Liver (tissue), 9 donors: ENCODE data around the gene GCNA. TPM values are rescaled to one million over a fixed set of nuclear protein-coding genes. Genes with fewer than 3 reads are reported as not detected.

Experiments used
- DNase-seq: peaks from one replicate; pipeline ENCODE4 v3.0.0-alpha.2; 2017; ENCODE audit warnings: low spot score
- H3K27ac ChIP-seq, 2 donors: one replicate each; pipeline ENCODE4 v1.7.0; 2013; ENCODE audit warnings: inconsistent platforms in 2 of 2, low read length in 2 of 2, control low read depth in 1 of 2, low read depth in 1 of 2, mild to moderate bottlenecking in 1 of 2
- H3K27me3 ChIP-seq, 4 donors: one replicate each; pipeline versions ENCODE4 v1.6.1 to v1.7.0; 2013; ENCODE audit warnings: low read length in 3 of 4, inconsistent platforms in 1 of 4, mild to moderate bottlenecking in 1 of 4, moderate library complexity in 1 of 4; ENCODE audit not compliant: control insufficient read depth in 4 of 4, insufficient read depth in 4 of 4
- H3K36me3 ChIP-seq, 4 donors: one replicate each; pipeline versions ENCODE4 v1.6.1 to v1.7.0; 2013; ENCODE audit warnings: low read length in 3 of 4, mild to moderate bottlenecking in 3 of 4, low read depth in 1 of 4, moderate library complexity in 1 of 4; ENCODE audit not compliant: control insufficient read depth in 4 of 4, insufficient read depth in 3 of 4
- H3K4me1 ChIP-seq, 4 donors: one replicate each; pipeline versions ENCODE4 v1.6.1 to v1.7.0; 2013; ENCODE audit warnings: low read length in 3 of 4, mild to moderate bottlenecking in 3 of 4, moderate library complexity in 1 of 4; ENCODE audit not compliant: control insufficient read depth in 4 of 4, insufficient read depth in 4 of 4
- H3K4me3 ChIP-seq, 3 donors: one replicate each; pipeline versions ENCODE4 v1.6.1 to v1.7.0; 2013; ENCODE audit warnings: low read length in 3 of 3, control low read depth in 1 of 3, low read depth in 1 of 3, mild to moderate bottlenecking in 1 of 3
- H3K9ac ChIP-seq, 2 donors: one replicate each; pipeline ENCODE4 v1.7.0; 2013; ENCODE audit warnings: low read length in 2 of 2, mild to moderate bottlenecking in 2 of 2, moderate library complexity in 2 of 2, control low read depth in 1 of 2, low read depth in 1 of 2
- H3K9me3 ChIP-seq, 4 donors: one replicate each; pipeline versions ENCODE4 v1.6.1 to v1.7.0; 2013; ENCODE audit warnings: low read length in 3 of 4; ENCODE audit not compliant: control insufficient read depth in 4 of 4
- ATF3 ChIP-seq: IDR thresholded peaks from 2 replicates; pipeline ENCODE4 v1.6.1; 2016; ENCODE audit warnings: antibody characterized with exemption
- CTCF ChIP-seq: fragments of 150-350 bp; IDR thresholded peaks from 2 replicates; pipeline ENCODE4 v1.5.1; 2017; ENCODE audit warnings: improper control_type of control experiment, low read depth, low read length; ENCODE audit not compliant: missing input control
- EGR1 ChIP-seq, 2 donors: IDR thresholded peaks; 2 replicates each; pipeline ENCODE4 v1.6.1; 2016 to 2018; ENCODE audit warnings: antibody characterized with exemption in 2 of 2, low read depth in 2 of 2
- FOXA1 ChIP-seq: IDR thresholded peaks from 2 replicates; pipeline ENCODE4 v1.6.1; 2016; ENCODE audit warnings: antibody characterized with exemption
- FOXA2 ChIP-seq: IDR thresholded peaks from 2 replicates; pipeline ENCODE4 v1.6.1; 2016; ENCODE audit warnings: antibody characterized with exemption
- GABPA ChIP-seq, 2 donors: IDR thresholded peaks in 1 of 2; conservative IDR thresholded peaks in 1 of 2; 2 replicates each; pipeline ENCODE4 v1.6.1; 2016; ENCODE audit warnings: antibody characterized with exemption in 2 of 2, mild to moderate bottlenecking in 1 of 2, moderate library complexity in 1 of 2
- HNF4A ChIP-seq, 2 donors: conservative IDR thresholded peaks; 2 replicates each; pipeline ENCODE4 v1.6.1; 2016; ENCODE audit warnings: antibody characterized with exemption in 2 of 2, mild to moderate bottlenecking in 2 of 2
- HNF4G ChIP-seq: IDR thresholded peaks from 2 replicates; pipeline ENCODE4 v1.6.1; 2016; ENCODE audit warnings: antibody characterized with exemption
- JUND ChIP-seq, 2 donors: IDR thresholded peaks; 2 replicates each; pipeline ENCODE4 v1.6.1; 2016; ENCODE audit warnings: antibody characterized with exemption in 2 of 2
- MAX ChIP-seq: IDR thresholded peaks from 2 replicates; pipeline ENCODE4 v1.6.1; 2016; ENCODE audit warnings: antibody characterized with exemption
- NR2F2 ChIP-seq: IDR thresholded peaks from 2 replicates; pipeline ENCODE4 v1.6.1; 2016; ENCODE audit warnings: antibody characterized with exemption
- RAD21 ChIP-seq, 2 donors: IDR thresholded peaks; 2 replicates each; pipeline ENCODE4 v1.6.1; 2016; ENCODE audit warnings: antibody characterized with exemption in 2 of 2, mild to moderate bottlenecking in 2 of 2
- REST ChIP-seq: IDR thresholded peaks from 2 replicates; pipeline ENCODE4 v1.6.1; 2016; ENCODE audit warnings: antibody characterized with exemption, mild to moderate bottlenecking
- RXRA ChIP-seq, 2 donors: IDR thresholded peaks; 2 replicates each; pipeline ENCODE4 v1.6.1; 2017 to 2018; ENCODE audit warnings: antibody characterized with exemption in 2 of 2, mild to moderate bottlenecking in 1 of 2
- SP1 ChIP-seq: IDR thresholded peaks from 2 replicates; pipeline ENCODE4 v1.6.1; 2018; ENCODE audit warnings: antibody characterized with exemption, mild to moderate bottlenecking
- TAF1 ChIP-seq: conservative IDR thresholded peaks from 2 replicates; pipeline ENCODE4 v1.6.1; 2016; ENCODE audit warnings: antibody characterized with exemption, mild to moderate bottlenecking
- YY1 ChIP-seq: IDR thresholded peaks from 2 replicates; pipeline ENCODE4 v1.6.1; 2016; ENCODE audit warnings: antibody characterized with exemption, mild to moderate bottlenecking
- ZBTB33 ChIP-seq: IDR thresholded peaks from 2 replicates; pipeline ENCODE4 v1.6.1; 2016; ENCODE audit warnings: antibody characterized with exemption
- WGBS: extraction: QIAGEN DNeasy Blood & Tissue Kit; methylation state at CpG from one replicate; pipeline ENCODE4 v1.1.7; 2013; 5-methylcytosine and 5-hydroxymethylcytosine counted together
- polyA plus RNA-seq, 2 donors: library from polyadenylated mRNA; stranded (reverse) in 1 of 2; unstranded in 1 of 2; fragments of 200-250 nt in 1 of 2; fragments of >200 nt in 1 of 2; fragmentation: Nextera tagmentation in 1 of 2; extraction: Ambion mirVana in 1 of 2; gene quantifications; one replicate each; pipeline versions ENCODE4 v1.2.1 to v1.2.3, GENCODE V29; 2013 to 2015
- total RNA-seq, 2 donors: library from RNA; depleted of rRNA; stranded (reverse); fragments of >200 nt; gene quantifications; one replicate each; pipeline ENCODE4 v1.2.3, GENCODE V29; 2014
- donor health status: healthy.
- donor health status: healthy.
- donor health status: healthy.
- donor health status: healthy.
- donor health status: healthy.

GCNA gene
- total and polyA plus RNA-seq, 4 donors = 0.18 to 3.7 (median 0.73) TPM

GRCh38 chrX:71618303-71618721, 40.1 kb downstream of the GCNA start, which contains the start of gene CXCR3:
Gene CXCR3 (minus strand): TSS chrX:71618511. CDS start chrX:71618449, 62 bp downstream.
- H3K4me3 ChIP-seq = no peak within 1 kb of the TSS
- H3K9me3 ChIP-seq = peaks cover 0 to 3% (median 0%) of the 10 kb centered on the region in 4 donors
- H3K36me3 ChIP-seq = peaks cover 0 to 8% (median 2%) of the 10 kb centered on the region in 4 donors
- no peak within 1 kb of the TSS for H3K27ac ChIP-seq
- TF ChIP-seq MAX (no peak), JUND (IDR thresholded peaks at IDR 0.05) (no peak)
- no peak within 1 kb of the TSS for H3K9ac ChIP-seq
- 36% methylated on average over 4 of the region's 4 CpGs for WGBS
- H3K4me1 ChIP-seq = peaks cover 0 to 10% (median 1%) of the 10 kb centered on the region in 4 donors
- no peak for DNase-seq
- H3K27me3 ChIP-seq = no peaks in the 10 kb centered on the region

GRCh38 chrX:71618787-71619186, 40.5 kb downstream of the GCNA start:
- Histone ChIP-seq H3K36me3 (peaks cover 0 to 4% (median 2%) of the 10 kb centered on the region in 4 donors), H3K4me1 (peaks cover 0 to 10% (median 1%) of the 10 kb centered on the region in 4 donors), H3K27me3 (no peaks in the 10 kb centered on the region), H3K9me3 (peaks cover 0 to 3% (median 0%) of the 10 kb centered on the region in 4 donors), H3K4me3 (no peak overlapping the region), H3K9ac (no peak overlapping the region), H3K27ac (no peak overlapping the region)
- DNase-seq = no peak
- WGBS = 89% methylated on average over 3 of the region's 3 CpGs
- TF ChIP-seq TAF1 (no peak), NR2F2 (no peak), REST (no peak), SP1 (no peak), GABPA (IDR thresholded peaks at IDR 0.05 in 1 of 2, conservative IDR thresholded peaks at IDR 0.05 in 1 of 2) (no peak), YY1 (no peak), RAD21 (IDR thresholded peaks at IDR 0.05) (no peak), MAX (no peak), ATF3 (no peak), HNF4A (conservative IDR thresholded peaks at IDR 0.05) (no peak), RXRA (IDR thresholded peaks at IDR 0.05) (no peak), FOXA2 (no peak), FOXA1 (no peak), HNF4G (no peak), JUND (IDR thresholded peaks at IDR 0.05) (no peak), EGR1 (IDR thresholded peaks at IDR 0.05; ENCODE audit: low read depth in 2 of 2) (no peak), CTCF (no peak), ZBTB33 (no peak)
